Activated CD4-positive, alpha-beta T cell treated with anti-CD3 and anti-CD28 coated beads for 48 hours (primary cell): Measurements from ENCODE around the gene MORN1.

ENCODE experiments used
- DNase-seq: peaks from one replicate; pipeline ENCODE4 v3.0.0-alpha.2; 2020

The MORN1 gene

DNA sequence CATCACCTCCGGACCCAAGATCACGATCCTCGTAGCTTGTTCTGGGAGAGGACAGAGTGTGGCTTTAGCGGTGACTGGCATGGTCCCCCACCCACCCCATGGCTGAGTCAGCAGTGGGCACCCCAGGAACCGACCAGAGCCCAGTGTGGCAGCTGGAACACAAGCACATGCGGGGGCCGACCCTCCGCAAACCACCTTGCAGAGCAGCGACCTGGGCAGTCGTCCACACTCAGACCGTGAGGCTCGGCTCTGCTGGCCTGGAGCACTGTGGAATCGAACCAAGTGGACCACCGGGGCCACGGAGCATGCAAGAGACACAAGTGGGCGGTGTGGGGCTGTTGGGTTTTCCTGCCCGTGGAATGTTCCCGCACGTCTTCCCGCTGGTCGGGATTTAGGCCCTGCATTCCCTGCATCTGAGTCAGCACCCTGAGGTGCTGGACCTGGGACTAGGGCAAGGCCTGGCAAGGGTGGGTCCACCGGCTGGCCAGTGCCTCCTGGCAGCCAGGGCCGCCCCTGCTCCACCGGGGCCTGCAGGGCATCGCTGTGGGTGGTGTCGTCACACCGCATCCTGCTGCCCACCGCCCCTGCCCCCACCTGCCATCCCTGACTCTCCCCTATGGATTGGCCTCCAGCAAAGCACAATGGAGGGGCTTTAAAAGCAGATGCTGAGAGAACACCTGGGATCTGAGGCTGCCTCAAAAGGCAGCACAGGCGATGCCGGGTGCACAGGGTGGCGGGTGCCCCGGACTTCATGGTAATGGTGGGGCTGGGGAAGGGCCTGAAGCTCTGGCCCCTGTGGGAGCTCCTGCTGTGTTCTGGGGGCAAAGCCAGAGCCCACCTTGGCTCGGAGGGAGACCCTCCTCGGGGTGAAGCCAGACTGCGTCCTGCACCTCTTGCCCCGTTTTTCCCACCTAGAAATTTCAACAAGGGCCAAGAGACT is 18.5 kb downstream of the MORN1 start:
- DNase-seq = no peak

DNA sequence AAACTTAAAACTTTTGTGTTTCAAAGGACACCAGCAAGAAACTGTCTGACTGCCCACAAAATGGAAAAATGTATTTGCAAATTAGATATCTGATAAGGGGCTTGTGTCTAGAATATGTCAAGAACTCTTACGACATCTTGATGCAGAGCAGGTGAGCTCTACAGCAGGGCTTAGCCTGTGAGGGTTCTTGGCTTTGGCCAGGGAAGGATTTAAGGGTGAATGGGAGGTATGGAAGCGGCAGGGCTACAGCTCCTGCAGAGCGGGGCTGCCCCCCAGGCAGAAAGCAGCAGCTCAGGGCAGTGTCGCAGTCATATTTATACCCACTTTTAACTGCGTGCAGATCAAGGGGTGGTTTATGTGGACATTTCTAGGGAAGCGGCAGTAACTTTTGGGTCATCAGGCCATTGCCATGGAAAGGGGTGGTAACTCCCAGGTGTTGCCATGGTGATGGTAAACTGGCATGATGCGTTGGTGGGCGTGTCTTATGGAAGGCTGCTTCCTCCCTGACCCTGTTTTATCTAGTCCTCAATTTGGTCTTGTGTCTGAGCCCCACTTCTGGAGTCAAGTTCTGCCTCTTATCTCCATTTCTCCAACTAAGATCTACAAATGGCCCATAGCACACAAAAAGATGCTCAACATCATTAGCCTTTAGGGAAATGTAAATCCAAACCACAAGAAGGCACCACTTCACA is 23.2 kb downstream of the MORN1 start:
- no peak for DNase-seq

DNA sequence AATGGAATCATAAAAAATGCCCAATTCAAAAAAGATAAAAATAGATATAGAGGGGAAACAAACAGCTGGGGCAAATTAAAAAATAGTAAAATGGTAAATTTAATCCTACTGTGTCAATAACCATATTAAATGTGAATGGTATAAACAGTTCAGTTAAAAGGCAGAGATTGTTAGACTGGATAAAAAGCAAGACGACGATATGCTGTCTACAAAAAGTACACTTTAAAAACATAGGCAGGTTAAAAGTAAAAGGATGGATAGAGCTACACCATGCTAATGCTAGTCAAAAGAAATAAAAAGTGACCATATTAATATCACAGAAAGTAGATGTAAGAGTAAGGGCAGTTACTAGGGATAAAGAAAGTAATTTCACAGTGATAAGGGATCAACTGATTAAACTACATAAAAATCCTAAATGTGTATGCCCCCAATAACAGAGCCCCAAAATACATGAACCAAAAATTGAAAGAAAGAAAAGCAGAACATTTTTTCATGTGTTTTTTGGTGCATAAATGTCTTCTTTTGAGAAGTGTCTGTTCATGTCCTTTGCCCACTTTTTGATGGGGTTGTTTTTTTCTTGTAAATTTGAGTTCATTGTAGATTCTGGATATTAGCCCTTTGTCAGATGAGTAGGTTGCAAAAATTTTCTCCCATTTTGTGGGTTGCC is 27.4 kb downstream of the MORN1 start:
- no peak for DNase-seq

DNA sequence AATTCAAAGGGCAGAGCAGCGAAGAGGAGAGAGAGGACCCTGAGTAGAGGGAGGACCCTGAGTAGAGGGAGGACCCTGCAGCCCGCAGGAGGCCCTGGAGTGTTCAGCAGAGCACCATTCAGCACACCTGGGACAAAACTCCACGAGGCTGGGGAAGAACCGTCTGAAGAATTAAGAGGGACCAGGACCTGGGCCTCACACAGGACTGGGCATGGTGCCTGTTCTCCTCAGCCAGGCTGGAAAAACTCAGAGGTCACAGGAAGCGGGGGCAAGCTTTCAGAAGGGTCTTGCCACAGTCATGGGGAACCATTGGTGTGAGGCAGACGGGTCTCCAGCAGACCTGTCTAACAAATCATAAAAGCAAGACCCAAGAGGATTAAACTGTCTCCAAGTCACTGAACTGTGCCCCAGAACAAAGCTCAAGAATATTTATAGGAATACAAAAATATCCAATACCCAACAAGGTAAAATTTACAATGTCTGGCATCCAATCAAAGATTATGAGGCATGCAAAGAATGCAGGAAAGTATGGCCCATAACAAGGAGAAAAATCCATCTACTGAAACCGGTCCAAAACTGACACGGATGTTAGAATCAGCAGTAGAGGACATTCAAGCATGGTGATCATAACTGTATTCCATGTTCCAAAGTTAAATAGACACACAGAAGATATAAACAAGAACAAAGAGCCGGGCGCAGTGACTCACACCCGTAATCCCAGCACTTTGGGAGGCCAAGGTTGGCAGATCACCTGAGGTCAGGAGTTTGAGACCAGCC is 30.6 kb downstream of the MORN1 start:
- DNase-seq = no peak

DNA sequence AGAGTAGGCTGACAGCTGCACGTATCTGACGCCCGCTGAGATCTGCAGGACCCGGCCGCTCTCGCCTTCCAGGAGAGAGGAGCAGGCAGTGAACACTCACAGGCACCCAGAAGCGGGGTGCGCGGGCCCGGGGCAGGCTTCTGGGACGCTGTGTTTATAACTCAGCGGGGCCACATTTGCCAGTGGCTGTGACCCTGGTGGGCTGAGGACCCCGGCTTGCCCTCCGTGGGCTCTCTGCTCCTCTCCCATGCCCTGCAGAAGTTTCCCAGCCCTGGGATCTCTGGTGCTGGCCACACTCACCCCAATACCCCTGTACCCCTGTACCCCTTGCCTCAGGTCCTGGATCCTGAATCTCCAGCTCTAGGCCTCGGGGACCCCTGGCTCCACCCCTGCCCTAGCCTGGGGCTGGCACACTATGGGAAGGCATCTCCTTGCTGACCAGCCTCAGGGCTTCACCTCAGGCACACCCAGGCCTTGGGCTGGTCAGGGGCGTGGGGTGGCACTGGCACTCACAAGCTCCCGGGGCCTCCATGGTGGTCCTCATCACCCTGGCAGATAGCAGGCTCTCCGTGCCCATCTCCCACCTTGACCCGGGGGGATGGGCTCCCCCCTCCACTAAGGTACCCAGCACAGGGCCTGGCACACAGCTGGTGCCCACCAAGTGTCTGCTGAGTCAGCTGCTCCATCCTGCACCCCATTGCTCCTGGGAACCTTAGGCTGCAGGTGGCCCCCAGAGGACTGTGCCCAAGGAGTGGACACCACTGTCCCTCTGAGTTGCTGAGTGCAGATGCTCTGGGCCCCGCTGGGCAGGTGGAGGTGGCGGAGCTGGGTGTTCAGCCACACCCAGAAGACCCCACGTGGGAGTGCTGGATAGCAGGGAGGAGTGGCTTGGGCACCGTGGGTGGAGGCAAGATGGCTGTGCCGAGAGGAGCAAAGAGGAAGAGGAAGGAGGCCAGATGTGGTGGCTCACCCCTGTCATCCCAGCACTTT is 32.4 kb downstream of the MORN1 start:
- DNase-seq = no peak

DNA sequence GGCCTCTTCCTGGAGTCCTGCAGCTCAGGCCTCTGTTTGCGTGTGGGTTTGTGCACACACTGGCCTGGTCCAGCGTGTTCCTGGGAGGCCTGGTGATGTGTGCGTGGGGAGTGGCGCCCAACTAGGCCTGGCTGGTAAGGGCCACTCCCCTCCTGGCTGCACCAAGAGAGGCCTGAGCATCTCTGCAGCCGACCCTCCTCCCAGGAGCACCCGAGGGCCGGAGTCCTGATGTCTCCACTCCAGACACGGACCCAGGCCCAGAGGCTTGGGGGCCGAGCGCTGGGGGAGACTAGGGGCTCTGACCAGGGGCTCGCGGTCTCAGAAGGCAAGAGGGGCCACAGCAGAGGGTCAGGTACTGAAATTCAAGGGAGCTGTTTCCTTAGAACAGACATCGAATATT is 33.3 kb downstream of the MORN1 start:
- DNase-seq = no peak

DNA sequence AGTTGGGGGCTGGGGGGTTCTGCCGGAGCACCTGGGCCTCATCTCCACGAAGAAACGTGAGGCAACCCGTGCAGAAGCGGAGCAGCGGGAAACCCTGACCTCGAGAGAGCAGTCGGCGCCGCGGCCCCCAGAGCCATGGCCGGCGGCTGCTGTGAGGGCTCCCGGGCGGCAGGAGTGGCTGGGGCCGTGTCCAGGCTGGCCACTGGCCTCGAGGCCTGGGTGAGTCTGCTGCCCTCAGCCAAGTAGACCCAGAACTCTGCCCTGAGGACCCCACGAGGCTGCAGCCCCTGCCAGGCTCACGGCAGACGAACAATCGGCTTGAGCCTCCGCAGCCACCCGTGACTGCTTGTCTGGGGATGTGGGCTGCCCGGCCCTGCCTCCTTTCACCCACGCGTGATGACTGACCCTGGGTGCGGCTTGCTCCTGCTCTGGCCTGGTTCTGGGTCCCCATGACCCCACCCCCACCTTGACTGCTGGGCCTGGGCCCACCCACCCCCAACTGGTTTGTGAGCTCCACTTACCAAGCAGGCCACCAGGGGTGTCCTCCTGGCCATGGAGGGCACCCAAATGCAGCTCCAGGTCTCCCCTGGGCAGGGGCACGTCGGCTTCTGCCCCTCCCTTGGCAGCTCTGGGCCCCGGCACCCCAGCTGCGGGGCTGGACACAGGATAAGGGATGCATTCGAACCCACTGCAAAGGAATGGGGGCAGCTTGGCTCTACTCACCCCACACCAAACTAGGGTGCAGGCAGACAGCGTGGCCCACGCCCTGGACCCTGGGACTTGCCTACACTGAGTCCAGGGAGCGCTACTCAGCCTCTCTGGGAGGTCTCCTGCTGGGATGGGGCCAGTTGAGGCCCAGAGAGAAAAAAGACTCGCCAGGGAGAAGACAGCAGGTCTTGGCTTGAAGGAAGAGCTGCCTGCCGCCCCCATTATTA is 34.2 kb downstream of the MORN1 start:
- DNase-seq = no peak

DNA sequence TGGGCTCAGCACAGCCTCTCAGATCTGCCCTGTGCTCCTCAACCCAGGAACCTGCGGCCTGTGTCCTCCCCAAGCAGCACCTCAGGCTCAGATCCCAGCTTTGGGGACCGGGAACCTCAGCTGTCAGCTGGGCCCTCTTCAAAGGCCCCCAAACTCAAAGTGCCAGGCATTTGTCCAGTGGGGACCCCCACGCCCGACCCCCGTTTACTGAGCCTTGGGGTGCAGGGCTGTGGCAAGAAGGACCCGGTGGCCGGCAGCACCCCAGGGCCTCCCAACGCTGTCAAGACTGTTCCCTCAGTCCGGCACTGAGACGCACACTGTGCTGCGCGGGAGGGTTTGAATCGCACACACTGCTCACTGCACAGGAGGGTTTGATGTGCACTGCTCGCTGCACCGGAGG is 35.0 kb downstream of the MORN1 start:
- DNase-seq = no peak

DNA sequence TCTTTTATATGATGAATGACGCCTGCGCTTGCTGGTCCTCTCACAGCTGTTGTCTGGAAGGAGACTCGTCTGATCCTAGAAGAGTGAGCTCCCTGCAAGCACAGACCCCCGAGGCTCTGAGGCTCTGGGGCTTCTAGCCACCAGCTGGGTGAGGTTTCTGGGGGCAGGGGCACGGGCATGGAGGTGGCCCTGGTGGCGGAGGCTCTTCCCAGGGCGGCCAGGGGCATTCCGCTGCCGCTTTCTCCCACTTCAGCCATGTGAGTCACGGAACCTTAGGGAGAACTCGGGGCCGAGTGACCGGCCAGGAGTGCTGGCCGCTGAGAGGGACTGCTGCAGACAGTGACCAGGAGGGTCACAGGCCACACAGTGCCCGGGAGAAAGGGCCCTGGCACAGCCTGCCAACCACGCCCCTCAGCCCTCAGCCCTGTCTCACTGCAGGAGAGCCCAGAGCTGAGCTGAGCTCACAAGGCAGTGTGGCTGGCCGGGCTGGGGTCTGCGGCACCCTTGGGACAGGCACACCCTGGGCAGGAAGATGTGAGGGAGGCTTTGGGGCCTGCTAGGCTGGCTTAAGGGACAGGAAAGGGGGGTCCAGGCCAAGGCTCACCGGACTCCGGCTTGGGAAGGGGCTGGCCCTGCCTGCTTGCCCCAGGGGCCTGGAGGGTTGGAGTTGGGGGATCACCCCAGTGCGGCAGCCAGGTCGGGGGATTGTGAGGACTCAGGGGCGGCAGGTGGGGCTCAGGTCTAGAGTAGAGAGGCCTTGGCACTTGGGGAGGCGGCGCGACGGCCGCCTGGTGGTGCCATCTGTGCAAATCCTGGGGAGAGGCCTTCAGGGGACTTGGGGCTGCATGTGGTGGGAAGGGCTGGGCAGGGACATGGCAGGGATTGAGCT is 35.7 kb downstream of the MORN1 start:
- no peak for DNase-seq

DNA sequence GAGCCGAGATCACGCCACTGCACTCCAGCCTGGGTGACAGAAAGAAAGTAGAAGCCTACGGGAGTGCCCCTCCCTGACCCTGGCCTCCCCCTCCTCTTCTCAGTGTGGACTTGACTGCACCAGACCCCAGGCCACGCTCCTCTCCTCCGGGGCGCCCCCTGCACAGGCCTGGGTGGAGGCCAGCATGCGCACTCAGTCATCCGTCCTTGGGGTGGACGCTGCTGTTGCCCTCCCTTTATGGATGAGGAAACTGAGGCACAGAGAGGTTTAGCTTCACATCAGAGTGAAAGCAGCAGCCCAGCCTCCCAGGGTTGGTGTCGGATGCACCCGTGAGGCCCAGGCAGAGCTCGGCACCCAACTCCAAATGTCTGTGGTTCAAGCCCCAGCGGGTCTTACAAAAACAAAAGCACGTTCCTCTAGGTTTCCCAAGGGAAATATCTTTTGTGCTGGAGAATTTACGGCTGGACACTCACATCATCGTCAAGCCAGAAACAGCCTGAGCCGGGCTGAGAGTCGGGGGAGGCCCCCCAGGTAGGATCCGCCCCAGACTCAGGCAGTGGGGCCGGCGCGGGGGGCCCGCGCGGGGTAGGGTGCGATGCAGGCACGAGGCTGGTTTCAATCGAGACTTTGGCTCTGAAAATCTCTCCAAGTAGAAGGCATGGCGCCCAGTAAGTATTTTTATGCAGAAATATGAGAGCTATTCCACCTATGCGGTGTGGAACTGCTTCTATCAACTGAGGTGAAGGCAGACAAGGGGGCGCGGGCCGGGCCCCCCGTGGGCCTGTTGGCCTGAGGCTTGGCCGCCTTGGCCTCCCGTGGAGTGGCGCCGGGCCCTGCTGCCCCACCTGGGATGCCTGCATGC is 36.6 kb downstream of the MORN1 start:
- no peak for DNase-seq

DNA sequence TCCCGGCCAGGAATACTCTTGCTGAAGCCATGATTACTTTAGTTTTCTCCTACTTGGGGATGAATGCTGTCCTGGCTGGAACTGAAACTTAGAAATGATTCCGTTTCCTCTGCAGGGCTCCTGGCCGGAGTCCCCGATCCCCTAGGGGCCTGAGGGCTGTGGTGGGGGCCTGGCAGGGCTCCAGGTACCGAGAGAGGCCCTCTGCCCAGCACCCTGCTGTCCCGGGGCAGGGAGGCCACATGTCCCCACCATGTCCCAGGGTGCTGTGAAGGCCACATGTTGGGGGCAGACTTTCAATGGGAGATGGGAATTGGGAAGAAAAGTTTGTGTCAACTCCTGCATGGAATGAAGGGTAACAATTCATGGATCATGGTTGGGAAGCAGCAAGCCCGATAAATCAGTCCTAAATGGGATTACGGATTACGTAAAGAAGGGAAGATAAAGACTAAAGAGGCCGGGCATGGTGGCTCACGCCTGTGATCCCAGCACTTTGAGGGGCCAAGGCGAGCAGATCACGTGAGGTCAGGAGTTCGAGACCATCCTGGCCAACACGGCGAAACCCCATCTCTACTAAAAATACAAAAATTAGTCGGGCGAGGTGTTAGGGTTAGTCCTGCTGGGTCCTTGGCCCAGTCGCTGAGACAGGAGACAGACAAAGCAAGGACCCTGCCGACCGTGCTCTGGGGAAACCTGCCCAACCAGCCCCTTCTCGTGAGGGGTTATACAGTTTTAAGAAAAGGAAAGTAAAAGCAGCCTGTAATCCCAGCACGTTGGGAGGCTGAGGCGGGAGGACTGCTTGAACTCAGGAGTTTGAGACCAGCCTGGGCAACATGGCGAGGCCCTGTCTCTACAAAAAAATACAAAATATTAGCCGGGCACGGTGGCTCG is 37.6 kb downstream of the MORN1 start:
- no peak for DNase-seq

DNA sequence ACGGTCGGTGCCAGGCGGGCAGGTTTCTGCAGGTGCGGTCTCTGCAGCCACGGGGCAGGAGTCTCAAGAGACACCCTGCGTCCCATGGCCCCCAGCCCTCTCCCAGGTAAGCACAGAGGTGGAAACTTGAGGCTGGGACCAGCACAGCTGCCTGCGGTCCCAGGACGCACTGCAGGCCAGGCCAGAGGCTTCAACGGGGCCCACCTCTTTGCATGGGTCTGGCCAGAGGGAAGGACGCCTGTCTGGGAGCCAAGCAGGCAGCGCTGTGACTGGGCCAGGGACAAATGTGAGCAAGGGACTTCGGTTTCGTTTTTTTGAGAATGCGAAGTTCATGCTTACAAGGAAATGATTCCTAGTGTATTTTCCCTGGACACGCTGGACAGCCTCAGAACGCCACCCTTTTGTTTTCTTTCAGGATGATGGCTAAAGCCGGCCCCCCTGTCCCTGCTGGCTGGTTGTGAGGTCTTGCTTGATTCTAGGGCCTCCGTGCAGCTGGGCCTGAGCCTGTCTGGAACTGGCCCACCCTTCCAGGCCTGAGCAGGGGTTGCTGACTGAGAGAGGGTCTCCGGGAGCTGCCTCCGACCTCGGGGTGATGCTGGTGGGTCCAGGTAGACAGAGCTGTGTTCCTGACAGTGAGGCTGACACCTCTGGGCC is 38.3 kb downstream of the MORN1 start:
- DNase-seq = no peak

DNA sequence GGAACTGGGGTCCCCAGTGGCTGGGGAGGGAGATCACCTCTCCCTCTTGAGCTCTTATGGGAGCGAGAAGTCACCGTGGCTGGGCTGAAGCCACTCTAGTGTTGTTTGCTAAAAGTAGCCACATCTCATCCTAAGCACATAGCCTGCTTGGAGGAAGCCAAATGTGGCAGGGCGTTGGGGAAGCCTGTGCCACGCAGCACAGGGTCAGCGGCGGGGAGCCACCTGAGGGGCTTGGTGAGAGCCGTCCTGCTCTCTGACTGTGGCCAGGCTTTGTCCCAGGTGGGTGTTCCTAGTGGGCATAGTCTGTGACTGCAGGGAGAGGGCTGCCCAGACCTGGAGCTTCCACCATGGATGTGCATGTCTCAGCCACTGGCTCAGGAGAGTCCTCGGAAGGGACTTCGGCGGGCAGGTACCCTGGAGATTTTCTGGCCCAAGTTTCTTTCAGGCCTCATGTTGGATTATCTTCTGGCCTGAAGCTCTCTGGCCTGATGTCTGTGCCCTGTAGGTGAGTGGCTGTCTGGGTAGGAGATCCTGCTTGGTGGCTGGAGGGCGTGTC is 38.9 kb downstream of the MORN1 start:
- no peak for DNase-seq

DNA sequence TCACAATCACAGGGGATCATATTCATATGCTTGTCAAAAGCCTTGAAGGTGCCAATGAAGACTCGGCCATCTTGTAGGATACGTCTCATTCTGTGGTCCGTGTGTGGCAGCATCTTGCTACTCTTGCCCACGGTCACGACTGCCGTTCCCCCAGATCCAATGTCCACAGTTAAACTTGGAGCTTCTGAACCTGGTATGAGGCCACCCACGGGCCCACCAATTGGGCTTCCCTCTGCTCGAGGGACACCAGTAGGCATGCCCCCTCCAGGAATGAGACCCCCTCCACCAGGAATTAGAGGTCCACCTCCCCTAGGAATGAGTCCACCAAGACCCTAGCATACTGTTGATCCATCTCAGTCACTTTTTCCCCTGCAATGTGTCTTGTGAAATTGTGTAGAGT is 39.6 kb downstream of the MORN1 start:
- DNase-seq = no peak

DNA sequence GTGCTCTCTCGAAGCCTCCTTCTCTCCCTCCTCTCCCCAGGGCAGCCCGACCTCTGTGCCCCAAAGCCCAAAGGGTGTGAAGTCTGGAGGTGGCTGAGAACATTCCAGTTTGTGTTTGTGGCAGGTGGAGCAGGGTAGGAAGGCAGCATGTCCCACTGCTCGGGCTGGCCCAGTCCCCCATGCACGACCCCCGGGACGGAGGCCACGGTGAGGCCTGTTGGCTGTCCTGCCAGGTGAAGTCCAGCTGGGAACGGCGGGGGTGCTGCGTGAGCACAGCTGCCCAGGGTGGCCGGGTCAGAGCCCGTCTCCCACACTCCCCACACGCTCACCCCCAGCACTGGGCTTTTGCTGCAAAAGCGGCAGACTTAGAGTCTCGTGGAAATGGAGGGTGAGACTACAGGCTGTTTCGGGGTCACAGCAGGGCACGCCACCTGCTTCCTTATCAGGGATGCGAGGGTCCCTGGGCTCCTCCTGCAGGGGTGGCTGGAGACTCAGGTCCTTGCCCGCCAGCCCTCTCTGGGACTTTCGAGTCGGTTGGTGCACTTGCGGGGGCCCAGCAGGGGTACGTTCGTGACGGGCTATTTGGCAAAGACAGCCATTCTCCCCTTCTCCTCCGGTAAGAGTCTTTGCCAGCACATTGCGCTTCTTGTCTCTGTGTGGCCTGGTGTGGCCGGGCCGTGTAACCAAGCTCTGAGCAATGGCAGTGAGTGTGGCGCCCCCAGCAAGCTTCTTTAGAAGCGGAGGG is 40.3 kb downstream of the MORN1 start:
- DNase-seq = no peak

DNA sequence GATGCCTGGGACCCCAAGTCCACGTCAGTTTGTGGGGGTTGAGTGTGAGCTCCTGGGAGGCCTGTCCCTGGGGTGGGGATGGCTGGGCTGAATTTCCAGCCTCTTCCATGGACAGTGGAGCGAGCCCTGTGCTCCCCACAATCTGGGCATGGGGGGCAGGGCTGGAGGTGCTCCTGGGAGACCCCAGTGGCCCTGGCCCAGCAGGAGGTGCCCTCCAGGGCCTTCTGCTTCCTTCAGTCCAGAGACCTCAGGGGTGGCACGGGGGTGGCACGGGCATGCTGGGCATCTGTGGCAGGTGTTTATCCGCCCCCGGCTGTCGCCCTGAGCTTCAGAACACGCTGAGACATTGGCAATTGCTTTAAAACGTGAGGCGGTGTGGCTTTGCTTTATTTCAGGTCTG is 40.9 kb downstream of the MORN1 start:
- DNase-seq = no peak
